Stimulated activated CD8-positive, alpha-beta memory T cell treated with anti-CD3 and anti-CD28 coated beads, Interleukin-12 subunit alpha, Interleukin-12 subunit beta, amount 100 ng/mL, for 24 hours (primary cell): ENCODE results near the gene C11orf98.
"Not testable (repeated sequence)": the region's sequence is repeated elsewhere in the genome, so short reads cannot be mapped to it uniquely, and the experiment has no call there.

Experiments used
- DNase-seq: peaks from one replicate; pipeline ENCODE4 v3.0.0-alpha.2; 2020; ENCODE audit errors: extremely low read depth

Gene C11orf98

DNA sequence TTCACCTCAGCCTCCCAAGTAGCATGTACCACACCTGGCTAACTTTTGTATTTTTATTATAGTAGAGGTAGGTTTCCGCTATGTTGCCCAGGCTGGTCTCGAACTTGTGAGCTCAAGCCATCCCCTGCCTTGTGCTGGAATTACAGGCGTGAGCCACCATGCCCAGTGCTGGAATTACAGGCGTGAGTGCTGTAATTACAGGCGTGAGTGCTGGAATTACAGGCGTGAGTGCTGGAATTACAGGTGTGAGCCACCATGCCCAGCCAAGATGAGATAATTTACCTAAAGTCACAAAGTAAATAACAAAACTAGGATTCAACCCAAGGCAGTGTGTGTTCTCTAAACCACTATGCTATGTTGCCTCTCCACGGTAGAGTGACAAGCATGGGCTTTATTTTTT, 17.5 kb upstream of the C11orf98 start:
- DNase-seq, result no peak

GRCh38 chr11:62680825-62681240, 15.8 kb upstream of the C11orf98 start:
- DNase-seq, result no peak

- peak; percentile 74 for DNase-seq
These were observed 14.0 kb upstream of the C11orf98 start, which contains the start of gene UBXN1 for GRCh38 chr11:62678770-62679696. Gene UBXN1 (minus strand): TSS chr11:62679073. CDS start chr11:62678923, 150 bp downstream.

DNA sequence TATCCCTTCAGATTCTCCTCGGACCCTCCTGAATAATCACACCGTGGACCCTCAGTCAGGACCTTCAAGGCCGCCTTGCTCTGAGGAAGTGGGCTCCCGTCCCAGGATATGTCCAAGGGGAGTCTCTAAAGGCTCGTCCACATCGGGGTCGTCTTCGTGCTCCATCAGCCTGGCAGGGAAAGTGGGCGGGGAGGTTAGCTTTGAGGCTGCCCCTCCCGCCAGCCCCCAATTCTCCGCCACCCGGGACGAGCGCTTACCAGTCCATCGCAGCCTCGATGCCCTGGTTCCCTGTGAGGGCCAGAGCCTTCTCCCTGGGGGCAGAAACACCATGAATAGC, 13.4 kb upstream of the C11orf98 start:
- DNase-seq, result no peak

- no peak for DNase-seq
These were observed 12.7 kb upstream of the C11orf98 start for GRCh38 chr11:62677714-62678113.

GRCh38 chr11:62677156-62677555, 12.1 kb upstream of the C11orf98 start:
- no peak for DNase-seq

- DNase-seq, result no peak
These were observed 11.7 kb upstream of the C11orf98 start for GRCh38 chr11:62676698-62677097.

GRCh38 chr11:62675415-62675814, 10.4 kb upstream of the C11orf98 start:
- not testable (repeated sequence) for DNase-seq

DNA sequence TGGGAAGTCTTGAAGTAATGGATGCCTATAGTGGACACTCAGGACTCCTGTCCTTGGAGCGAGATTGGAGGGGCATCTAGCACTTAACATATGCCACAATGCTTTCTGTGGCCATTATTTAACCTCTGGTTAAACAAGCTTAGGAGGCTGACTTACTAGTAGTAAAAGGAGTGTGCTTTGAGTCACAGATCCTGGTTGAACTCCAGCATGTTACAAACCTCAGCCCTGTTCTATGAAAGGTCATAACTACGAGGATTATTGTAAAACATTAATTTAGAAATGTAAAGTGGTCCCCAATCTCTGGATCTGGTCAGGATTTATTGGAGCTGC, 8.2 kb upstream of the C11orf98 start:
- DNase-seq, result no peak

- no peak for DNase-seq
These were observed 6.8 kb upstream of the C11orf98 start, which contains the start of the genes LBHD1 and UQCC3 for GRCh38 chr11:62671608-62672389. Gene LBHD1 (minus strand): TSS chr11:62672267. CDS start chr11:62670031, 2,236 bp downstream. Gene UQCC3 (plus strand): TSS chr11:62671673. CDS start chr11:62671746, 73 bp downstream.

DNA sequence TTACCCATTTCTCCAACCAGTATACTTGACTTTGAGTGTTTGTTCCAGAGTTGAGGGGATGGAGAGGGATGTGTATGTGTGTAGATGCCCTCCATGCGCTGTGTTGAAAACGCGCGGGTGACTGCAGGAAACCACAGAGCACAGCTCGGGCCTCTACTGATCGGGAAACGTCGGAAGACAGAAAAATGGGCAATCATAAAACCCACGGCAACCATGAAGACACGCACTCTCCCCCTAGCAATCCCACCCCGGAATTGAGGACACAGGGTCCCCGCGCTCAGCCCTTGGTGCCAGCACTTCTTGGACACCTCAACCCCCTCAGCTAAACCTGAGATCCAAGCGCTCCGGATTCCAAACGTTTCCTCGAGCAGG, 6.2 kb upstream of the C11orf98 start:
- DNase-seq, result no peak

DNA sequence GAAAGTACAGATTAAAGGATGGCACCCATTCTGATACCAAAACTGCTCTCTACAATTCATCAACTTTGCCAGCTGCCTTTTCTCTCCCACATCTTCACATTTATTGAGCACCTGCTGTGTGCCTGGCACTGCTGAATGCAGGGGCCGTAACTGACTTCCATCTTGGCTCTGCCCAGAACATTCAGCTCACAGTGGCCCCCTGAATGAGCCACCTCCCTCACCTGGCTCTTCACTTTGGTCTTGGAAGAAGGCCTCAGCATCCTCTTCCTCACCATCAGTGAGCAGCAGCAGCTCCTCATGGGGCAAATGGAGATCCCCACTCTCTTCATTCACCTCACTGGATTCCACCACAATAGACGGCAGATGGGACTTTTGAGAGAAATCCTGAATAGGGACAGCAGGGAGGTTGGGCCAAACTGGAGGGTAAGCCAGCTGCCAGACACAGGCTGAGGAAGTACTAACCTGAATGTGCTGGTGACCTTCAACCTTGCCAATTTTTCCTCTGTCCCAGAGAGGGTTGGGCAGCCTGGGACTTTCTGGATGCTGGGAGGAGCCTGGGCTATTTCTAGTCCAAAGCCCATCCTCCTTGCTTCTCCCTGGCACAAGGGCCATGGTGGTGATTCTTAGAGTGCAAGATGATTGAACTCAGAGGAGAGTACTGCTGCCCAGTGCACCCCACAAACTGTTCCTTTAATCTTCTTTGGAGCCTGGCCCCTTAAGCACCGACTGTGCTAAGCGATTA, 4.6 kb upstream of the C11orf98 start:
- no peak for DNase-seq

DNA sequence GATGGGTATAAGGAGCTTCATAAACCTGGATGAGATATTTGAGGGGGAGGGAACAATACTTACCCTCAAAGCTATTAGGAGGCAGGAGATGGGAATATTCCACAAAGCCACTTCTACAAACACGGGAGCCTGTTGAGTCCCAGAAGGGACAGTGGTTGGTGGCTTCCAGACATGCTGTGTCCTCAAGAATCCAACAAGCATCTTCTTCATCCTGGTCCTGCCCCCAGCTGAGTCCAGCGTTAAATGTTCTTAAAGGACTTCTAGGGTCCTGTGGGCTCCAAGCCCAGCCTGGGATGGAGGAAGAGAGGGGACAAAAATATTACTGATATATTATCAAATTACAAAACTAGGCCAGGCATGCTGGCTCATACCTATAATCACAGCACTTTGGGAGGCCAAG, 2.5 kb upstream of the C11orf98 start:
- DNase-seq, result no peak

- no peak for DNase-seq
These were observed 1.4 kb upstream of the C11orf98 start for GRCh38 chr11:62666259-62666926.

DNA sequence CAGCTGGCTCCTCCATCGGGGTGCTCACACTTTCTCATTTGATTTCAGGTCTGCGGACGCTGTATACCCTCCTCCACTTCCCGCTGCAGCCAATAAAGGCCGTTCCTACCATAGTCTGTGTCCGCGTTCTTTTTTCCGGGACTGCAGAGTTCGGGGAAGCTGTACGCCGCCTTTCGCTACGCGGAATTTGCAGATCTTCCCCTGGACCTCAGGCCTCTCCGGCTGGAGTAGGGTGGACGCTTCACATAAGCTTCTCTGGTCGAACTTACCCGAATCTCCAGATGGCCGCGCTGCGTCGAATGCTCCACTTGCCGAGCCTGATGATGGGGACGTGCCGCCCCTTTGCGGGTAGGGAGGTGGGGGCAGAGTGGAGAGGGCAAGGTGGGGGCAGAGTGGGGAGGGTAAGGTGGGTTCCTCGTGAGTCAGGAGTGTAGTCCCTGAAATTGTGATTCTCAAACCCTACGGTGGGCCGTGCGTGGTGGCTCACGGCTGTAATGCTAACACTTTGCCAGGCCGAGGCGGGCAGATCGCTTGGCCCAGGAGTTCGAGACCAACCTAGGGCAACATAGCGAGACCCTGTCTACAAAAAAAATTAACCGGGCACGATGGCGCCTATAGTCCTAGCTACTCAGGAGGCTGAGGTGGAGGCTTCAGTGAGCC, 719 bp upstream of the C11orf98 start:
- DNase-seq, result no peak

GRCh38 chr11:62664405-62665074, 470 bp downstream of the C11orf98 start:
- no peak for DNase-seq

- DNase-seq, result no peak
These were observed 8.1 kb downstream of the C11orf98 start for GRCh38 chr11:62656796-62657429.

DNA sequence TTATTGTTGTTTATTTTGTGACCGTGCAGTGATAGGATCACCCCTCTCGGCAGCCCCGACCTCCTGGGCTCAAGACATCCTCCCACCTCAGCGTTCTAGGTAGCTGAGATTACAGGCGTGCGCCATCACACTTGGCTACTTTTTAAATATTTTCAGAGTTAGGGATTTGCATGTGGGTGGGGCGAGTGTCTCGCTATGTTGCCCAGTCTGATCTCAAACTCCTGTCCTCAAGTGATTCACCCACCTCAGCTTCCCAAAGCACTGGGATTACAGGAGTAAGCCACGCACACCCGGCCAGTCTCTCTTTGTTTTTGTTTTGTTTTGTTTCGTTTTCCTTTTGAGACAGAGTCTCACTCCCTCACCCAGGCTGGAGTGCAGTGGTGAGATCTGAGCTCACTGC, 10.7 kb downstream of the C11orf98 start:
- no peak for DNase-seq

DNA sequence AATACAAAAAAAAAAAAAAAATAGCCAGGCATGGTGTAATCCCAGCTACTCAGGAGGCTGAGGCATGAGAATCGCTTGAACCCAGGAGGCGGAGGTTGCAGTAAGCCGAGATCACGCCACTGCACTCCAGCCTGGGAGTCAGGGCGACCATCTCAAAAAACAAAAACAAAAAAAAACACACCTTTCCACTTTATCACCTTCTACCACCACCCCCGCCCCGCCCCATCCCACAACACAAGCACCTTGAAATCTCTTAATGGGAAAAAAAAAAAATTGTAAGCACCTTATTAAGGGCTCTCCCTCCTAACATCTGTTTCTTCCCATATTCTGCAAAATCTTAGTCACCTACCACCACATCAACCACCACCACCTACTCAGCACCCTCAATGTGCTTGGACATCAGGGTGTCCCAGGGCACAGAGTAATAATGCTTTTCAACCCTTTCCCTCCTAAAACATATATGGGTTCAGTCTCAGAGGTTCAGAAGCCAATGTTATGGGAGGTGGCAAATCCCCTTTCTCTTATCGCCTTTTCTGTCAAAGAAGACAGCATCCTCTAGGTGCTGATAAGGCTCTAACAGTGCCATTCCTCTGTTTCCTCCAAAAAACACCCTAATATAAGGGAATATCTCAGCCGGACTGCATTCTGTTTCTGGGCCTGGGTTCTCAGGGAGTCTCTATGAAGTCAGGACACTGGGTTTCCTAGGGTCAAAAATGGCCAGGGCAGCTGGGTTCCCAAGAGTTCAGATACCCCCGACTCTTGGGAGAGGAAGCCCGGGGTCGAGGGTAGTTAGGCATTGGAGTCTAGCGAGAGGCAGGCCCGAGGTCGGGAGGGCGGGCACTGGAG, 12.6 kb downstream of the C11orf98 start:
- no peak for DNase-seq
